ENCODE data around the gene SULF2.

SULF2 gene

GRCh38 chr20:47818466-47818865, 33.2 kb upstream of the SULF2 start:
- no peak for TF ChIP-seq CTCF (IDR thresholded peaks at IDR 0.05; ENCODE audit: control extremely low read depth, extremely low read depth, low read depth, missing control alignments)
- CTCF ChIA-PET = interaction anchor here (1.1 kb wide), 2 partner anchors 10 to 52 kb away, joined by 3 read pairs; no protein-coding TSS in a partner anchor
- POLR2A ChIA-PET = no interaction called here
- no peak for DNase-seq (ENCODE audit: extremely low spot score)

- TF ChIP-seq CTCF (IDR thresholded peaks at IDR 0.05; ENCODE audit: control extremely low read depth, extremely low read depth, low read depth, missing control alignments) = no peak
- ChIA-PET CTCF (interaction anchor here (1.1 kb wide), 2 partner anchors 10 to 52 kb away, joined by 3 read pairs; no protein-coding TSS in a partner anchor), POLR2A (no interaction called here)
- DNase-seq (ENCODE audit: extremely low spot score) = no peak
Measured at GRCh38 chr20:47818016-47818415, 32.7 kb upstream of the SULF2 start.

- ChIA-PET CTCF (interaction anchor here (1.1 kb wide), 2 partner anchors 9 to 51 kb away, joined by 3 read pairs; no protein-coding TSS in a partner anchor), POLR2A (no interaction called here)
- TF ChIP-seq CTCF (IDR thresholded peaks at IDR 0.05; ENCODE audit: control extremely low read depth, extremely low read depth, low read depth, missing control alignments) = no peak
- no peak for DNase-seq (ENCODE audit: extremely low spot score)
Measured at GRCh38 chr20:47817573-47817972, 32.3 kb upstream of the SULF2 start.

- ChIA-PET POLR2A (interaction anchor here (0.6 kb wide), 1 partner anchor 419 kb away, joined by 3 read pairs; no protein-coding TSS in a partner anchor), CTCF (no interaction called here)
- no peak for TF ChIP-seq CTCF (IDR thresholded peaks at IDR 0.05; ENCODE audit: control extremely low read depth, extremely low read depth, low read depth, missing control alignments)
- no peak for DNase-seq (ENCODE audit: extremely low spot score)
Measured at GRCh38 chr20:47816487-47817451, 31.5 kb upstream of the SULF2 start.

GRCh38 chr20:47815866-47816265, 30.6 kb upstream of the SULF2 start:
- ChIA-PET POLR2A (no interaction called here), CTCF (no interaction called here)
- DNase-seq (ENCODE audit: extremely low spot score) = no peak
- no peak for TF ChIP-seq CTCF (IDR thresholded peaks at IDR 0.05; ENCODE audit: control extremely low read depth, extremely low read depth, low read depth, missing control alignments)

- CTCF ChIA-PET = no interaction called here
Measured at GRCh38 chr20:47815416-47815806, 30.1 kb upstream of the SULF2 start.

More at GRCh38 chr20:47815416-47815806, 30.1 kb upstream of the SULF2 start:
- POLR2A ChIA-PET = no interaction called here
- DNase-seq (ENCODE audit: extremely low spot score) = no peak
- TF ChIP-seq CTCF (IDR thresholded peaks at IDR 0.05; ENCODE audit: control extremely low read depth, extremely low read depth, low read depth, missing control alignments) = no peak

All from GM10248 (cell line).